Naive B cell (primary cell): Measurements from ENCODE around the gene CRB2. TPM values are rescaled to one million over a fixed set of nuclear protein-coding genes. Genes with fewer than 3 reads are reported as not detected.

Experiments
- ATAC-seq, 2 donors: fragments of 150-1000 bp; cut with Tn5 transposase; 2 replicates each; pipeline ENCODE4 v1.10.0; 2021; ENCODE audit warnings: low read depth in 2 of 2, mild to moderate bottlenecking in 2 of 2, moderate library complexity in 2 of 2
- DNase-seq: peaks from one replicate; pipeline ENCODE4 v3.0.0; 2022
- H3K27ac Mint-ChIP-seq, 6 donors: one replicate each; pipeline ENCODE4 v1.8.0; 2020 to 2022; ENCODE audit warnings: mild to moderate bottlenecking in 6 of 6, mixed read lengths in 6 of 6, moderate library complexity in 5 of 6, inconsistent platforms in 2 of 6
- H3K27me3 Mint-ChIP-seq, 3 donors: one replicate each; pipeline ENCODE4 v1.8.0; 2021 to 2022; ENCODE audit warnings: mixed read lengths in 3 of 3, mild to moderate bottlenecking in 1 of 3
- H3K36me3 Mint-ChIP-seq, 2 donors: one replicate each; pipeline ENCODE4 v1.8.0; 2020 to 2022; ENCODE audit warnings: mixed read lengths in 2 of 2, inconsistent platforms in 1 of 2, mild to moderate bottlenecking in 1 of 2
- H3K4me1 Mint-ChIP-seq, 3 donors: one replicate each; pipeline ENCODE4 v1.8.0; 2020 to 2022; ENCODE audit warnings: mixed read lengths in 3 of 3, inconsistent platforms in 1 of 3, mild to moderate bottlenecking in 1 of 3, moderate library complexity in 1 of 3
- H3K4me3 Mint-ChIP-seq, 8 donors: one replicate each; pipeline ENCODE4 v1.8.0; 2020 to 2022; ENCODE audit warnings: mild to moderate bottlenecking in 8 of 8, mixed read lengths in 8 of 8, moderate library complexity in 8 of 8, inconsistent platforms in 2 of 8
- H3K9me3 Mint-ChIP-seq, 7 donors: one replicate each; pipeline ENCODE4 v1.8.0; 2020 to 2022; ENCODE audit warnings: mixed read lengths in 7 of 7, mild to moderate bottlenecking in 5 of 7, inconsistent platforms in 2 of 7, moderate library complexity in 1 of 7
- polyA plus RNA-seq, 6 donors: library from polyadenylated mRNA; unstranded; fragments of 300-500 nt; fragmentation: Illumina TruSeq; gene quantifications; one replicate each; pipeline ENCODE4 v1.2.3, GENCODE V29; 2021; ENCODE audit warnings: low read depth in 6 of 6

Gene CRB2
- polyA plus RNA-seq, 6 donors from 2014 or later = 0.09 to 0.12 TPM; not detected in 4

DNA sequence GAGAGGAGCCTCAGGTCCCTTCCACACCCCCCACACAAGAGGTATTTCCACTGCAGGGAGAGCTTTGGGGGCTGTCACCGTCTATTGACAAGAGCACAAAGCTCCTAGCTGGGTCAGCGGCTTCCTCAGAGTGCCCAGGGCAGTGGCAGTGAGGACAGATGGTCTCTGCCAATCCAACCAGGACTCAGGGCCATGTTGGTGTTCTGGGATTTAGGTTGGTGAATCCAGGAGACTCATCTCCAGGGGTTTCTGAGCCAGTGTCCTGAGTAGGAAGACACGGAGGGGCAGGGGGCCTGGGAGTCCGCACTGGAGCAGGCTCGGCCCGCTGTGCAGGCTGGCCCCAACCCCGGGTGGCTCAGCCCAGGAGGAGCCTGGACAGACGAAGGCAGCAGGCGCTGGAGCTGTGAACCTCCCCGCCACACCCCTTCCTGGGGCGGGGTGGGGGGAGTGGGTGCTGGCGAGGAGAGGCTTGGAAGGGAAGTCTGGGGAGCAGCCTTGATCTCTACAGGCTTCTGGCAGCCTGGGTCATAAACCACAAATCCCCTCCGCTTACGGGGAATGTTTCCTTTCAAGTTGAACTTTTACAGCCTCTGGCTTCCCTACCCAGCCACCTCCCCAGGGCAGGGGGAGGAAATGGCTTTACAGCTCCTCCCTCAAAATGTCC is 19.6 kb downstream of the CRB2 start:
- DNase-seq (no peak), ATAC-seq (no peak)
- H3K36me3 Mint-ChIP-seq = peaks cover 0 to 13% of the 10 kb centered on the region in 2 donors
- H3K4me1 Mint-ChIP-seq = peaks cover 10 to 19% (median 18%) of the 10 kb centered on the region in 3 donors
- peaks cover 0 to 2% (median 0%) of the 10 kb centered on the region in 7 donors for H3K9me3 Mint-ChIP-seq
- H3K27me3 Mint-ChIP-seq = peaks cover 9 to 41% (median 32%) of the 10 kb centered on the region in 3 donors
- no peak overlapping the region for H3K27ac Mint-ChIP-seq
- no peak overlapping the region for H3K4me3 Mint-ChIP-seq

DNA sequence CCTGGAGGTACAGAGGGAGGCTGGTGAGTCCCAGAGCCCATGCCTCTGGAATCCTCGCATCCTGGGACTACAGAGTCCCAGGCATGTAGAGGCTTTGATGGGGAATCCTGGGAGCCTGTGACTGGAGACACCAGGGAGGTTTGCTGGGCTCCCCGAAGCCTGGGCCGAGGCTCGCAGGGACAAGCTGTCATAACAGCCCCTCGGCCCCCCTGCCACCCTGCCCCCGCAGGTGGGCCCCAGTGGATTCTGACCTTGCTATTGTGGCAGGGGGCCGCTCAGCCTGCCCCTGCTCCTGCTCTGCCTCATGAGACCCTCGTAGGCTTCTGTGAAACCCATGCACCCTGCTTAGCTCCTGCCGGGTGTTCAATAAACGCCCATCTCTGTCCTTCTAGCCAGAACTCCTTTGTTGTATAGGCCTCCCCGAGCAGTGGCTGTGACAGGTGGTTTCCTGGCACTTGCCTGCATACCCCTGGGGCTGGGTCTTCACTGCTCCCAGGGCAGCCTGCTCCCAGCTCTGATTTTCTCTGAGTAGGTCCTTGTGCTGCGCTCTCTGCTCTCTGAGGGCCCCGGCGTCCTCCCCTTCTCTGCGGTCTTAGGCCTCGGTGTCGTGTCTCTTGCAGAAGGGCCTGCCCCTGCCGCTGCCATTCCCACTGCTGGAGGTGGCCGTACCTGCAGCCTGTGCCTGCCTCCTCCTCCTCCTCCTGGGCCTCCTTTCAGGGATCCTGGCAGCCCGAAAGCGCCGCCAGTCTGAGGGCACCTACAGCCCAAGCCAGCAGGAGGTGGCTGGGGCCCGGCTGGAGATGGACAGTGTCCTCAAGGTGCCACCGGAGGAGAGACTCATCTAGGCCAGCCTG is 20.4 kb downstream of the CRB2 start:
- peak overlapping the region in 1 of 6 donors; percentile 31 for H3K27ac Mint-ChIP-seq
- H3K27me3 Mint-ChIP-seq = peaks cover 9 to 33% (median 30%) of the 10 kb centered on the region in 3 donors
- H3K9me3 Mint-ChIP-seq = peaks cover 0 to 2% (median 0%) of the 10 kb centered on the region in 7 donors
- DNase-seq (no peak), ATAC-seq (peak in 1 of 2 donors; percentile 21)
- no peak overlapping the region for H3K4me3 Mint-ChIP-seq
- H3K4me1 Mint-ChIP-seq = peaks cover 10 to 19% (median 18%) of the 10 kb centered on the region in 3 donors
- peaks cover 0 to 13% of the 10 kb centered on the region in 2 donors for H3K36me3 Mint-ChIP-seq

DNA sequence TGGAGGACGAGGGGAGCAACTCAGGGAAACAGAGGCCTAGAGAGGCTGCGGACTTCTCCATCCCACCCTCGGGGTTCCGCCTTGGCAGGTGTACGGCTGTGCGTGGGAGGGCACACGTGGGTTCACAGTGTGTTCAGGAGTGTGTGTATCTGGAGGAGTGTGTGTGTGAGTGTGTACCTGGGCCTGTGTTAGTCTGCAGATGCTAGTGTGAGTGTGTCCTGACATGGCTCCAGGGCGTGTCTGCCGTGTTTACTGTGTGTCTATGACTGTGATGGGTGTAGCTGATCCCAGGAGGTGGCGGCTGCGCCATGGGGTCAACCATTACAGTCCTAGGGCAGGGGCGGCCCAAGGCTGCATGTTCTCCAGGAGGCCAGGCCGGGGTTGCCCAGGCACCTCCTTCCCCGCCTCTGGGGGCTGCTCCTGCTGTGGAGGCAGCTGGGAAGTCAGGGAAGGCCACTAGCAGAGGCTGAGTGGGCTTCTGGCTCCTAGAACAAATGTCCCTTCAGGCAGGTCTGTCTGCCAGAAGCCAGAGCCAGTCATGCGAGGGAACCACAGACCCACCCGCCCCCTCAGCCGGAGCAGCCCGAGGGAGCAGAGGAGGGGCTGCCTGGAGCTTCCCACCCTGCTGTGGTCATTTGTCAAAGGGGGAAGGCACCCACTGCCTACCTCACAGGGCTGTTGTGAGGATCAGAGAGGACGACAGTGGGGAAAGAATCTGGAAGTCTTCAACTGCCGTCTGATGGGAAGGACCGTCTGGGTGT is 21.4 kb downstream of the CRB2 start:
- peaks cover 0 to 4% of the 10 kb centered on the region in 2 donors for H3K36me3 Mint-ChIP-seq
- DNase-seq = no peak
- H3K27me3 Mint-ChIP-seq = peaks cover 4 to 24% (median 20%) of the 10 kb centered on the region in 3 donors
- ATAC-seq = no peak
- H3K9me3 Mint-ChIP-seq = peaks cover 0 to under 1% (median 0%) of the 10 kb centered on the region in 7 donors
- H3K4me1 Mint-ChIP-seq = peaks cover 8 to 14% (median 14%) of the 10 kb centered on the region in 3 donors
- H3K4me3 Mint-ChIP-seq = no peak overlapping the region
- no peak overlapping the region for H3K27ac Mint-ChIP-seq

DNA sequence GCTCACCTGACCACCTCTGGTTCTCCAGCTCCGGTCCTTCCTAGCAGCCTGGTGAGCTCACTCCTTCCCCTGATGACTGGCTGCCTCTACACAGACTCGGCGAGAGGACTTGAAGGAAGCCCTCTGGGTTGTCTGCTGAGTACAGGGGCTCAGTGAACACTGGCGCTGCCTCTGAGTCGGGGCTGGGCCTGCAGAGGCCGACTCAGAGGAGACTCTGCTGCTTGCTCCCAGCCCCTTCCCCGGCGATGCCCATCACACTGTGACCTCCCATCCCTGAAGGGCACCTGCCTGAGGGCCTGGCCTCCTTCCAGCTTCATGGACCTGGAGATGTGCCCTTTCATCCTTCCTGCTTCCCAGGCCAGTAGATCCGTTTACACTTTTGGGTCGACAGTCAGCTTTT is 22.0 kb downstream of the CRB2 start:
- Mint-ChIP-seq H3K27me3 (peaks cover 0 to 18% (median 14%) of the 10 kb centered on the region in 3 donors), H3K9me3 (no peaks in the 10 kb centered on the region), H3K4me3 (no peak overlapping the region), H3K27ac (no peak overlapping the region), H3K4me1 (peaks cover 4 to 9% (median 8%) of the 10 kb centered on the region in 3 donors), H3K36me3 (no peaks in the 10 kb centered on the region)
- ATAC-seq (no peak), DNase-seq (no peak)

DNA sequence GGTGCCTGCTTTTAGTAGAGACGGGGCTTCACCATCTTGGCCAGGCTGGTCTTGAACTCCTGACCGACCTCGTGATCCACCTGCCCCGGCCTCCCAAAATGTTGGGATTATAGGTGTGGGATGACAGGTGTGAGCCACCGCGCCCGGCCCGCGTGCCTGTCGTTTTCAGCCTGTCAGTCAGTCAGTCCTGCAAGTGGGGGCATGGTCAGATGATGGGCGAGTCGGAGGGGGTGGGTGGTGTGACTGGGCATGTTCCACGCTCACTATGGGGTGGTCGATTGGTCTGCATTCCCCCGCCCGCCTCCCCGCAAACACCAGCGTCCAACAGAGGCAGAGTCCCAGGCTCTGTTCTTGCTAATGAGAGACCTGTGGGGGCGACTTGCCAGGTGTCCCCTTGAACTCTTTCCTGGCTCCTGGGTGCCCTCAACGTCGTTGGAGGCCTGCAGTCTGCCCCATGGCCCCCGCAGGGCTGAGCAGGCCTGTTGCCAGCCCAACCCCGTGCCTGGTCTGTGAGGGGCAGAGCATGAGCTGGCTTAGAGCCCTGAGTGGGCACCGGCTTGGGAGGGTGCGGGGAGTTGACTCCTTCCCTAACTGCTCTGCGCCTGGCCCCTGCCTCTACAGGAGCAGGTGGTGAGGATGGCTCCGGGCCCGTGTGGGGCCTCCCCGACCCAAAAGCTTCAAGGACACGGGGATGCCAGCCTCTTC is 23.1 kb downstream of the CRB2 start:
- Mint-ChIP-seq H3K36me3 (no peaks in the 10 kb centered on the region), H3K27me3 (peaks cover 0 to 14% (median 13%) of the 10 kb centered on the region in 3 donors), H3K4me1 (peaks cover 2 to 9% (median 8%) of the 10 kb centered on the region in 3 donors), H3K27ac (peak overlapping the region in 1 of 6 donors; percentile 47), H3K9me3 (no peaks in the 10 kb centered on the region), H3K4me3 (no peak overlapping the region)
- ATAC-seq = no peak
- DNase-seq = no peak

DNA sequence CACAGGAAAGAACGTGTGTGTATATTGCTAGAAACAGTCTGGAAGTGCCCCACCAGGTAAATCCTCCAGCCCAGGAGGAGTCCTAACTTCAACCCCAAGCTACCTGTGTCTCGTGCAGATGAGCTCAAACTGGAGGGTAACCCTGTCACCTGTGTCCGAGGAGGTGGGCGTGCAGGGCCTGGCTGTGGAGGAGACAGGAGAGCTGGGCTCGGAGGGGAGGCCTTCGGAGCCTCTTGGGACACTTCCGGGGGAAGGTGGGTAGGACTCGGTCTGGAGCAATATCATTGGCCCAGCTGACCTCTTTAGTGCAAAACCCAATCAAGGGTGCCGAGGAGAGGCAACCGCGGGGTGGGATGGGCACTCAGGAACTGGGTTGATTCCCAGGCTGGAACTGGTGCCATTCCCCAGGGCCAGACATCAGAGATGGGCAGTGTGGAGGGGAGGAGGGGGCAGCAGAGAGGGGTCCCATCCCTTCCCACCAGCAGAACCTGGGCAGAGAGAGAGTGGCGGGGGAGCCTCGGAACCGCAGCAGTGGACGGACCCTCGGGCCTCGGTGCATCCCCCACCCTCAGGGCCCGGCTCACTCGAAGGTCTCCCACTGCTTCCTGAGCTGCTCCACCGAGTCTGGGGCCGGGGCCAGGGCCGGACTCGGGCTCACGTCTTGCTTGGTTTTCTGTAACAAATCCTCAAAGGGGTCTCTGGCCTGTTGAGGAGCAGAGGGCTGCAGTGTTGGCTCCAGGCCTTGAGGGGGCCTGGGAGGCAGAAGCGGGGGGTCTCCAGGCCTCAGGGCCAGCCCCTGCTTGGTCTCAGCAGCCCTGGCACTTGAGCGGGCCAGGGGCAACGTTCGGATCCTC is 25.1 kb downstream of the CRB2 start:
- Mint-ChIP-seq H3K36me3 (no peaks in the 10 kb centered on the region), H3K4me1 (peaks cover 0 to 4% (median 4%) of the 10 kb centered on the region in 3 donors), H3K4me3 (peak overlapping the region in 1 of 8 donors; percentile 16), H3K27me3 (no peaks in the 10 kb centered on the region), H3K27ac (peak overlapping the region in 1 of 6 donors; percentile 73), H3K9me3 (no peaks in the 10 kb centered on the region)
- DNase-seq (no peak), ATAC-seq (no peak)

DNA sequence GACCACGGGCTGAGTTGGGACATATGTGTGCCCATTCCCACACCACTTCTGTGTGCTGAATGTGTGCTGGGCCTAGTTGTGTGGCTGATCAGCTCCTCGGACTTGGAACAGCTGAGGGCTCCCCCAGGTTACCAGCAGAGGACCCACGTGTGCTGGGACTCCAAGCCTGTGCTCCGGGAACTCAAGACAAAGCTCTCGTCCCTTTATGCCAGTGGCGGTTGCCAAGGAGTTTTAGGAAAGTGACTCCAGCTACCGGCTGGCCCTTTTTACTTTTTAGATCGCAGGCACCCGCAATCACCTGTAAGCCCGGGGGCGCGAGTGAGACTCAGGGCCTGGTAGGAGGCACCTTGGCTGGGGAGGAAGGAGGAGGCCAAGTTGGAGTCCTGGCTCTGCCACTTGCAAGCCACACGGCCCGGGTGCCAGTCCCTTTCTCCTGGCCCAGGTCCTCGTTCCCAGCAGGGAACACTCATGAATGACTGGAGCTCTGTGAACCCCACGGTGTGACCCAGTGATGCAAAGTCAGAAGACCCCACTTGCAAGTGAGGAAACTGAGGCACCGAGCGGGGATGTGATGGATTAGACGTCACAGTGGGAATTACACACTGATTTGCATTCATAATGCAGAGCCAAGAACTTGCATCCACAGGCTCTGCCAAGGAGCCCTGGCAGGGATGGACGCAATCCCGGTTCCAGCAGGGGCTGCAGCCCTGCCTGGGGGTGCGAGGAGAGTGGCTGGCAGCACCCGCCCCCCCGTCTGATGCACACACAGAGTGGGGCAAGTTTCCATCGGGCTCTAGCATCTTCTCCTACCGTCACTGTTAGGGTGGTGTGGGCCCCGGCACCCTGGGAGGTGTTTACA is 26.9 kb downstream of the CRB2 start:
- H3K36me3 Mint-ChIP-seq = no peaks in the 10 kb centered on the region
- DNase-seq (no peak), ATAC-seq (no peak)
- H3K27me3 Mint-ChIP-seq = no peaks in the 10 kb centered on the region
- H3K9me3 Mint-ChIP-seq = no peaks in the 10 kb centered on the region
- H3K27ac Mint-ChIP-seq = no peak overlapping the region
- peaks cover 0 to 4% (median 0%) of the 10 kb centered on the region in 3 donors for H3K4me1 Mint-ChIP-seq
- H3K4me3 Mint-ChIP-seq = no peak overlapping the region

DNA sequence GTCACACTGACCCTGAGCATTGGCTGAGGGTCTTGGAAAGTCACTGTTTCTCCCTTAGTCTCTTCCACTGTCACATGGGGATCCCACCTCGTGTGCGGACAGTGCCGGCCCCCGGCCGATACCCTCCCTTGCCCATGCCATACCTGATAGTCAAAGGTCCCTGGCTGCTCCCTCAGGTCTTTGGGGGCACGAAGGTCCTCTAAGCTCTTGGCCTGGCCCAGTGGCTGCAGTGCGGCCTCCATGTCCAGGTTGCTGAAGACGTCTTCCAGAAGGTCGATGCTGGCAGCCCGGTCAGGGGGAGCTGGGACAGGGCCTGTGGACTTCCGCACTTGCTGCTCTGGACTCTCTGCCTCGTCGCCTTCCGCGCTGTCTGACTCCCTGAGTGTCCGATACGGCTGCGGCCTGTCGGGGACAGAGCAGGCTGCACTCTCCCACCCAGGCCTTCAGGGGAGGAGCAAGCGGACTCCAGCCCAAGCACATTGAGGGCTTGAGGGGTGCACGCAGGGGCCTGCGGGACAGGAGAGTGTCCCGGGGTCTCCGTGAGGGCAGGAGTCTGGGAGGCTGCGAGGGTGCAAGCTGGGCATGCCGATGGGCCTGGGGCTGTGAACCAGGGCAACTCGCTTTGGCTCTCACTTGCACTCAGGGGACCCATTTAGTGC is 27.6 kb downstream of the CRB2 start:
- ATAC-seq = no peak
- Mint-ChIP-seq H3K36me3 (no peaks in the 10 kb centered on the region), H3K4me3 (no peak overlapping the region), H3K4me1 (peaks cover 0 to 4% (median 0%) of the 10 kb centered on the region in 3 donors), H3K27me3 (no peaks in the 10 kb centered on the region), H3K9me3 (no peaks in the 10 kb centered on the region), H3K27ac (no peak overlapping the region)
- no peak for DNase-seq

DNA sequence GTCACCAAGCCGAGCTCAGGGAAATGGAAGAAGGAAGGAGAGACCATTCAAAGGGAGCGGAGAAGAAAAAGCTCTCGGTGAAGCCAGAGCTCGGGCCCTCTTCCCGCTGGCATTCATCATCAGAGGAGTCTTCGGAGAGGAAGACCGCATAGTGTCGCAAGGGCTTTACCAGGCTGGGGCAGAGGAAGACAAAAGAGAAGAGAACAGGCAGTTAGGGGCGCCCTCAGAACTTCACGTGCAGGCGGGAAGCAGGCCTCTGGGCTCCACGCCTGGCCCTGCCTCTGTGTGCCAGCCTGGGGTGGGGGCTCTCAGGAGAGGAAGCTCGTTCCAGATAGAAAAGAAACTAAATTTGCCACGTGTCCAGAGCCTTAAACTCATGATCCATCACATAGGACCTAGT is 31.7 kb downstream of the CRB2 start:
- DNase-seq = no peak
- H3K4me1 Mint-ChIP-seq = peaks cover 0 to 4% (median 4%) of the 10 kb centered on the region in 3 donors
- ATAC-seq = no peak
- H3K9me3 Mint-ChIP-seq = peaks cover 0 to 2% (median 0%) of the 10 kb centered on the region in 7 donors
- H3K27ac Mint-ChIP-seq = peak overlapping the region in 2 of 6 donors; percentile 70 to 72
- H3K4me3 Mint-ChIP-seq = no peak overlapping the region
- H3K36me3 Mint-ChIP-seq = no peaks in the 10 kb centered on the region
- no peaks in the 10 kb centered on the region for H3K27me3 Mint-ChIP-seq

DNA sequence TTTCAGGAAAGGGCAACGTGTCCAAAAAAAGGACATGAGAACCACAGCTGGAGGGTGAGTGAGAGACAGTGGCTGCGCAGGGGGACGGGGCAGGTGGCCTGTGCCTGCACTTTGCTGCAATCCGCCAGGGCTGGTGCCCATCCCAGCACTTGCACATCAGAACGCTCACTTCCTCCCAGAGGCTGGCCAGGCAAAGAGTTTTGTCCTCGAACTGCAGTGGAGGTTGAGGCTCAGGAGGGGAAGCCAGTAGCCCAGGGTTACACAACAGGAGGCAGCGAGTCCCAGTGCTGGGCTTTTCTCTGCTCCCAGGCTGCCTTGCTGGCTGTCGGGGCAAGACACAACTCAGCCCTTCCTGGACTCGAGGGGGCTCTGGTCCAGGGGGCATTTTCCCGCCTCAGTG is 33.1 kb downstream of the CRB2 start:
- H3K4me3 Mint-ChIP-seq = no peak overlapping the region
- H3K36me3 Mint-ChIP-seq = no peaks in the 10 kb centered on the region
- H3K27me3 Mint-ChIP-seq = no peaks in the 10 kb centered on the region
- no peak for ATAC-seq
- no peak for DNase-seq
- peaks cover 0 to 4% (median 4%) of the 10 kb centered on the region in 3 donors for H3K4me1 Mint-ChIP-seq
- H3K27ac Mint-ChIP-seq = peak overlapping the region in 1 of 6 donors; percentile 10
- peaks cover 0 to 4% (median 0%) of the 10 kb centered on the region in 7 donors for H3K9me3 Mint-ChIP-seq

DNA sequence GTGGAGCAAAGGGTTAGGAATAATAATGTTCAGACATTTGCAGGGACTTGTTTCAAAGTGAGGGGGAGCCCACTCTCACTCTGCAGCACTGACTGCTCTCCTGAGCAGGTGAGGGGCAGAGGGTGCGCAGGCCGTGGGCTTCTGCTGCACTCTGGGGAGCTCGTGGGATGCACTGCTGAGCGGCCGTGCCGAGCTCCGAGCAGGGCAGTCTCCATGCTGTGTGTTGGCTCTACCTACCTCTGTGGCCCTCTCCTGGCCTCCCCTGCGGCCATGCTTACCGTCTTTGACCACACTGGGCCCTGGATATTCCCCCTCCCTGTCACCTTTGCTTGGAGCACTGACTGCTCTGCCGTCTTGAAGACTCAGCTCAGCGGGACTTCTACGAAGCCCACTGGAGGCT is 33.7 kb downstream of the CRB2 start:
- H3K27ac Mint-ChIP-seq = no peak overlapping the region
- no peak for DNase-seq
- H3K27me3 Mint-ChIP-seq = no peaks in the 10 kb centered on the region
- ATAC-seq = no peak
- peaks cover 0 to 4% (median 4%) of the 10 kb centered on the region in 3 donors for H3K4me1 Mint-ChIP-seq
- H3K9me3 Mint-ChIP-seq = peaks cover 0 to 4% (median 0%) of the 10 kb centered on the region in 7 donors
- H3K36me3 Mint-ChIP-seq = no peaks in the 10 kb centered on the region
- no peak overlapping the region for H3K4me3 Mint-ChIP-seq
